PC-9 (cell line): ENCODE measurements around the gene INHA. TPM values are rescaled to one million over a fixed set of nuclear protein-coding genes. Genes with fewer than 3 reads are reported as not detected.
A peak's percentile ranks its signal among the peaks of the same experiment; 100 is the strongest.

Experiments used
- BruUV-seq: library from RNA; stranded (reverse); fragments of 400-500 nt; replicated peaks from 2 replicates; lab custom pipeline; 2021; lab: Mats Ljungman, UMichigan
- CTCF ChIA-PET: fragments of 300-600 bp; sonication (Branson Sonifier 250); formaldehyde crosslinking; loops from one replicate; lab custom pipeline; 2022; ENCODE audit warnings: antibody characterized with exemption; lab: Charles Lee
- POLR2A ChIA-PET: fragments of 300-600 bp; sonication (Branson Sonifier 250); formaldehyde crosslinking; loops from one replicate; lab custom pipeline; 2022; ENCODE audit warnings: antibody characterized with exemption; ENCODE audit not compliant: unreplicated experiment; lab: Charles Lee
- DNase-seq, 2 experiments: peaks; one replicate each; pipeline versions ENCODE4 v3.0.0 to v3.0.0-alpha.2; 2015 to 2022; ENCODE audit warnings: mixed read lengths in 1 of 2
- H2AFZ ChIP-seq: fragments of 200-600 bp; sonication (generic); 2 replicates; pipeline ENCODE4 v1.8.1; 2017; ENCODE audit warnings: antibody characterized with exemption
- H3F3A ChIP-seq: fragments of 200-600 bp; sonication (generic); 2 replicates; pipeline ENCODE4 v1.8.1; 2017; ENCODE audit warnings: antibody characterized with exemption, mild to moderate bottlenecking, low read depth; ENCODE audit not compliant: insufficient read depth
- H3K27ac ChIP-seq: fragments of 200-600 bp; sonication (generic); 2 replicates; pipeline ENCODE4 v1.6.1; 2016; ENCODE audit warnings: mixed run types
- H3K27me3 ChIP-seq: fragments of 200-600 bp; sonication (generic); 2 replicates; pipeline ENCODE4 v1.6.1; 2016; ENCODE audit warnings: low read depth, mixed run types; ENCODE audit not compliant: insufficient read depth
- H3K36me3 ChIP-seq: fragments of 200-600 bp; sonication (generic); 2 replicates; pipeline ENCODE4 v1.6.1; 2016; ENCODE audit warnings: low read depth, mixed run types
- H3K4me1 ChIP-seq: fragments of 200-600 bp; sonication (generic); replicated peaks from 2 replicates; pipeline ENCODE4 v1.6.1; 2016; ENCODE audit warnings: mixed run types; ENCODE audit not compliant: insufficient read depth
- H3K4me2 ChIP-seq: fragments of 200-600 bp; sonication (generic); 2 replicates; pipeline ENCODE4 v1.6.1; 2017; ENCODE audit warnings: mixed run types
- H3K4me3 ChIP-seq: fragments of 200-600 bp; sonication (generic); 2 replicates; pipeline ENCODE4 v1.6.1; 2016; ENCODE audit warnings: mixed run types
- H3K79me2 ChIP-seq: fragments of 200-600 bp; sonication (generic); 2 replicates; pipeline ENCODE4 v1.6.1; 2017; ENCODE audit warnings: low read depth, mixed run types
- H3K9me2 ChIP-seq: fragments of 200-600 bp; sonication (generic); 2 replicates; pipeline ENCODE4 v1.8.1; 2017; ENCODE audit warnings: mild to moderate bottlenecking; ENCODE audit not compliant: insufficient read depth
- H3K9me3 ChIP-seq: fragments of 200-600 bp; sonication (generic); 2 replicates; pipeline ENCODE4 v1.8.1; 2016; ENCODE audit warnings: low read depth; ENCODE audit not compliant: insufficient read depth
- H4K20me1 ChIP-seq: fragments of 200-600 bp; sonication (generic); 2 replicates; pipeline ENCODE4 v1.8.1; 2017; ENCODE audit not compliant: insufficient read depth
- EZH2 ChIP-seq: fragments of 200-600 bp; sonication (generic); IDR thresholded peaks from 2 replicates; pipeline ENCODE4 v1.8.0; 2017; ENCODE audit warnings: antibody characterized with exemption, low read depth
- intact Hi-C: fragments of 100-400 bp; cut with micrococcal nuclease; formaldehyde crosslinking; loops from one replicate; pipeline ENCODE4 v1.10.0; 2022; ENCODE audit not compliant: unreplicated experiment
- total RNA-seq: library from RNA; stranded (reverse); gene quantifications from 2 replicates; pipeline ENCODE4 v1.2.3, GENCODE V29; 2021
- TF ChIP-seq, protein P1 (sequence below): fragments of 200-600 bp; sonication (generic); conservative IDR thresholded peaks from 2 replicates; pipeline ENCODE4 v1.6.1; 2017; ENCODE audit warnings: mixed run types, antibody characterized with exemption, mild to moderate bottlenecking, moderate library complexity

INHA gene
- total RNA-seq, 1 experiment from 2014 or later = 5.2 TPM

DNA sequence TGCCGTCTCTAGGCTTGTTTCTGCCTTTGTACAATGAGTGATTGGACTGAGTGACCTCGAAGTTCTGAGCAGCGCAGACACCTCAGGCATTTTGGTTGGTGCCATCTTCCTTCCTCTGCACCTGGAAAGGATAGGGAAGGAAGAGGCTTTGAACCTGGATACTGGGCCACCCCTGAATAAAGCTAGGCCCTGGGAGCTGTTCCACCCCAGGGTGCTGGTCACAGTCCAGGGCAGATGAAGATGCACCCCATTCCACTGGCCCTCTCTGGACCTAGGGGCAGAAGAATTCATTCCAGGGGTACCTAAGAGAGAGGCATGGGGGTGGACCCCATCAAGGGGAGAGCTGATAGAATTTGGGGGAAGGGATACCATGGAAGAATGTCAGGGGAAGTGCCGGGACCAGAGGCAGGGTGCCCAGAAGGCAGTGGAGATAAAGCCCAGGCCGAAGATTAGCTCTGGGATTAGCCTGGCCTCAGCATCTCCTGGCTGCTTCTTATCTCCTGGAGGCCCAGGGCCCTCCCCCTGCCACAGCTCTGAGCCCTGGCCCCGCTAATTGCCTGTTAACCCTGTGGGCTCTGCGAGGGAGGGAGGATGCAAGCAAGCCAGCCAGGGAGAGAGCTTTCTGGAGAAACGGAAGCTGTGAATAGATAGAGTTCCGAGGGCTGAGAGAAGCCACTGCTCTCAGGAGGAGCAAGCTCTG, 46.4 kb upstream of the INHA start:
- peaks cover 33% of the 10 kb centered on the region for H3K27me3 ChIP-seq
- intact Hi-C loops = no loop called here
- no peak for DNase-seq
- no TSS peak for BruUV-seq
- peaks cover 15% of the 10 kb centered on the region for H3K4me1 ChIP-seq
- no peak overlapping the region for H3K4me2 ChIP-seq
- no peak overlapping the region for H3K4me3 ChIP-seq
- H2AFZ ChIP-seq = no peak overlapping the region
- no peaks in the 10 kb centered on the region for H3K9me2 ChIP-seq
- ChIA-PET CTCF (interaction anchor here (0.9 kb wide), 1 partner anchor 16 kb away, joined by 3 read pairs; no protein-coding TSS in a partner anchor), POLR2A (no interaction called here)
- H3K79me2 ChIP-seq = no peaks in the 10 kb centered on the region
- TF ChIP-seq, protein P1, sequence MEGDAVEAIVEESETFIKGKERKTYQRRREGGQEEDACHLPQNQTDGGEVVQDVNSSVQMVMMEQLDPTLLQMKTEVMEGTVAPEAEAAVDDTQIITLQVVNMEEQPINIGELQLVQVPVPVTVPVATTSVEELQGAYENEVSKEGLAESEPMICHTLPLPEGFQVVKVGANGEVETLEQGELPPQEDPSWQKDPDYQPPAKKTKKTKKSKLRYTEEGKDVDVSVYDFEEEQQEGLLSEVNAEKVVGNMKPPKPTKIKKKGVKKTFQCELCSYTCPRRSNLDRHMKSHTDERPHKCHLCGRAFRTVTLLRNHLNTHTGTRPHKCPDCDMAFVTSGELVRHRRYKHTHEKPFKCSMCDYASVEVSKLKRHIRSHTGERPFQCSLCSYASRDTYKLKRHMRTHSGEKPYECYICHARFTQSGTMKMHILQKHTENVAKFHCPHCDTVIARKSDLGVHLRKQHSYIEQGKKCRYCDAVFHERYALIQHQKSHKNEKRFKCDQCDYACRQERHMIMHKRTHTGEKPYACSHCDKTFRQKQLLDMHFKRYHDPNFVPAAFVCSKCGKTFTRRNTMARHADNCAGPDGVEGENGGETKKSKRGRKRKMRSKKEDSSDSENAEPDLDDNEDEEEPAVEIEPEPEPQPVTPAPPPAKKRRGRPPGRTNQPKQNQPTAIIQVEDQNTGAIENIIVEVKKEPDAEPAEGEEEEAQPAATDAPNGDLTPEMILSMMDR = no peak
- no peak for TF ChIP-seq EZH2
- H4K20me1 ChIP-seq = no peaks in the 10 kb centered on the region
- H3K27ac ChIP-seq = no peak overlapping the region
- no peaks in the 10 kb centered on the region for H3K36me3 ChIP-seq
- H3F3A ChIP-seq = peaks cover 6% of the 10 kb centered on the region; the same call in 1 of the 2 replicates
- no peaks in the 10 kb centered on the region for H3K9me3 ChIP-seq

DNA sequence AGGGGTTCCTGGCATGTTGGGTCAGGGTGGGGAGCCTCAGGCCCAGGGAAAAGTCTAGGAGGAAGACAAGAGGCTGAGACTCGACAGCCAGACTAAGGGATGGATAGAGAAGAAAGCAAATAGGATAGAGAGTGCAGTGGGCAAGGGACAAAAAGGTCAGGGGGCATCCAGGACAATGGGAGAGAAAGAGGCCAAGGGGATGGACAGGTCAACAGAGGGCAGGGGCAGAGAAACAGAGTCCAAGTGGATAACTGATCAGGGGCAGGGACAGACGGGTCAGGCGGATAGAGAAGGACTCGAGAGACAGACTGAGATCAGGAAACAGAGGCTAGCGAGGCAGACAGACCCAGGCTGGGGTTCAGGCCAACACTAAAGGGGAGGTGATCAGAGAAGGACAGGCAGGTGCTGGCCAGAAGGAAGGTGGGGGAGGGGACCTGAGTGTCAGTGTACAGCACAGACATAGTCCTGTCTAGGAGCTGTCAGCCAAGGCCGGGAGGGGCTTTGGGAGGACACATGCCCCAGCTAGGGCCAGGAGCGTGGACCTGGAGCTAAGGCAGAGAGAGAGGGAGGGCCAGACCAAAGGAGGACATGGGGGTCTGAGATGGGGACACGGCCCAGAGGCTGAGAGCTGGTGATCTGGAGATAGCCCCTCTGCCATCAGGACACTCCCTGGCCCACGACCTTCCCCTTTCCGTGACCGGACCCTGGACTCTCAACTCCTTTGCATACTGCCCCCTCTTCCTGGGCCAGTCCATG, 45.6 kb upstream of the INHA start:
- H4K20me1 ChIP-seq = no peaks in the 10 kb centered on the region
- H3K4me3 ChIP-seq = no peak overlapping the region
- BruUV-seq = no TSS peak
- peaks cover 15% of the 10 kb centered on the region for H3K4me1 ChIP-seq
- DNase-seq = no peak
- intact Hi-C loops = no loop called here
- no peaks in the 10 kb centered on the region for H3K79me2 ChIP-seq
- no peaks in the 10 kb centered on the region for H3K9me3 ChIP-seq
- H2AFZ ChIP-seq = no peak overlapping the region
- H3K27me3 ChIP-seq = peaks cover 33% of the 10 kb centered on the region
- no peaks in the 10 kb centered on the region for H3K9me2 ChIP-seq
- peaks cover 5% of the 10 kb centered on the region; the same call in 1 of the 2 replicates for H3F3A ChIP-seq
- CTCF ChIA-PET = interaction anchor here (0.8 to 0.9 kb wide), 2 partner anchors 17 to 122 kb away, joined by 3 to 4 read pairs; no protein-coding TSS in a partner anchor
- no peak for TF ChIP-seq EZH2
- TF ChIP-seq, protein P1 = no peak
- no peak overlapping the region for H3K27ac ChIP-seq
- POLR2A ChIA-PET = interaction anchor here (0.6 kb wide), 1 partner anchor 84 kb away, joined by 3 read pairs; no protein-coding TSS in a partner anchor
- H3K36me3 ChIP-seq = no peaks in the 10 kb centered on the region
- H3K4me2 ChIP-seq = no peak overlapping the region

DNA sequence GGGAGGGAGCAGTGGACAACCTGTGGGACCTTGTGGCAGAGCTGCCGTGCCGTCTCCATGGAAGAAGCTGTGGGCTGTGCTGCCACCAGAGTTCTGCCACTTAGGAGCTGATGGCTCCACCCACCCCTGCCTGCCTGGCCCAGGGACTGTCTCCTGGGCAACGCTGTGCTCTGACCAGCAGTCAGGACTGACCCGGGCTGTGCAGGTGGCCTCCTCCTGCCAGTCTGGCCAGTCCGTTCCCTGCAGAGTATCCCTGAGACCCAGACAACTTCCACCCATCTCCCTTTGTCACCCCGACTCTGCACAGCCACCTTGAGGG, 45.1 kb upstream of the INHA start:
- intact Hi-C loops = no loop called here
- no peak overlapping the region for H3K4me2 ChIP-seq
- H3K27me3 ChIP-seq = peaks cover 33% of the 10 kb centered on the region
- ChIA-PET POLR2A (interaction anchor here (0.6 kb wide), 1 partner anchor 85 kb away, joined by 3 read pairs; no protein-coding TSS in a partner anchor), CTCF (interaction anchor here (0.8 to 1.4 kb wide), 2 partner anchors 17 to 122 kb away, joined by 4 read pairs; no protein-coding TSS in a partner anchor)
- no peaks in the 10 kb centered on the region for H3F3A ChIP-seq
- H2AFZ ChIP-seq = no peak overlapping the region
- no peaks in the 10 kb centered on the region for H3K9me3 ChIP-seq
- BruUV-seq = no TSS peak
- no peaks in the 10 kb centered on the region for H3K36me3 ChIP-seq
- no peaks in the 10 kb centered on the region for H4K20me1 ChIP-seq
- H3K4me3 ChIP-seq = no peak overlapping the region
- no peak for TF ChIP-seq EZH2
- TF ChIP-seq, protein P1 = no peak
- peaks cover 10% of the 10 kb centered on the region for H3K4me1 ChIP-seq
- H3K79me2 ChIP-seq = no peaks in the 10 kb centered on the region
- H3K9me2 ChIP-seq = no peaks in the 10 kb centered on the region
- no peak overlapping the region for H3K27ac ChIP-seq
- DNase-seq = peak in 1 of 2 experiments; percentile 51
